IMR-90 (cell line): Measurements from ENCODE around the gene MRPL54. TPM values are rescaled to one million over a fixed set of nuclear protein-coding genes. Genes with fewer than 3 reads are reported as not detected.

ENCODE experiments used
- ATAC-seq: fragments of 200-7000 bp; cut with Tn5 transposase; 2 replicates; pipeline ENCODE4 v1.9.1; 2020; ENCODE audit warnings: low read depth, mild to moderate bottlenecking, moderate library complexity
- BruUV-seq: library from RNA; stranded (reverse); fragments of 400-500 nt; replicated peaks from 2 replicates; lab custom pipeline; 2021; lab: Mats Ljungman, UMichigan
- CTCF ChIA-PET: fragments of 300-600 bp; formaldehyde crosslinking; extraction: SDS; loops from one replicate; lab custom pipeline; 2021; ENCODE audit warnings: antibody characterized with exemption; lab: Yijun Ruan, JAX
- POLR2A ChIA-PET: fragments of 300-600 bp; sonication (Branson Sonifier 250); formaldehyde crosslinking; loops from one replicate; lab custom pipeline; 2022; ENCODE audit warnings: antibody characterized with exemption; ENCODE audit not compliant: unreplicated experiment; lab: Charles Lee
- DNase-seq: peaks from one replicate; pipeline ENCODE4 v3.0.0; 2013
- H2AFZ ChIP-seq: replicated peaks from 2 replicates; pipeline ENCODE3; 2013; ENCODE audit warnings: low read length, mild to moderate bottlenecking; ENCODE audit not compliant: poor library complexity
- H2AK5ac ChIP-seq: 2 replicates; pipeline ENCODE4 v1.6.1; 2013; ENCODE audit warnings: low read depth, low read length, inconsistent platforms
- H2AK9ac ChIP-seq: replicated peaks from 2 replicates; pipeline ENCODE3; 2013; ENCODE audit warnings: mild to moderate bottlenecking, low read depth, low read length, moderate library complexity; ENCODE audit not compliant: poor library complexity
- H2BK120ac ChIP-seq: 2 replicates; pipeline ENCODE4 v1.6.1; 2013; ENCODE audit warnings: low read depth, low read length, inconsistent platforms
- H2BK15ac ChIP-seq: 3 replicates; pipeline ENCODE4 v1.6.1; 2013; ENCODE audit warnings: low read depth, low read length, inconsistent platforms
- H2BK20ac ChIP-seq: 2 replicates; pipeline ENCODE4 v1.6.1; 2013; ENCODE audit warnings: low read depth, mild to moderate bottlenecking, inconsistent platforms, low read length, moderate library complexity
- H2BK5ac ChIP-seq: 2 replicates; pipeline ENCODE4 v1.6.1; 2013; ENCODE audit warnings: mild to moderate bottlenecking, low read depth, low read length, inconsistent platforms; ENCODE audit not compliant: poor library complexity, severe bottlenecking
- H3K14ac ChIP-seq: replicated peaks from 2 replicates; pipeline ENCODE4 v1.6.1; 2013; ENCODE audit warnings: low read depth, low read length, inconsistent platforms
- H3K18ac ChIP-seq: 2 replicates; pipeline ENCODE4 v1.6.1; 2013; ENCODE audit warnings: low read depth, low read length, control low read depth
- H3K23ac ChIP-seq: 2 replicates; pipeline ENCODE4 v1.6.1; 2013; ENCODE audit warnings: low read depth, low read length, inconsistent platforms
- H3K27ac ChIP-seq: 2 replicates; pipeline ENCODE4 v1.5.1; 2013; ENCODE audit warnings: mild to moderate bottlenecking, control low read depth, low read length; ENCODE audit not compliant: insufficient read depth
- H3K27me3 ChIP-seq: 2 replicates; pipeline ENCODE4 v1.6.1; 2013; ENCODE audit warnings: low read length; ENCODE audit not compliant: control insufficient read depth, insufficient read depth
- H3K36me3 ChIP-seq: 2 replicates; pipeline ENCODE4 v1.6.1; 2013; ENCODE audit warnings: low read length, mixed read lengths; ENCODE audit not compliant: control insufficient read depth, insufficient read depth
- H3K4ac ChIP-seq: 2 replicates; pipeline ENCODE4 v1.6.1; 2013; ENCODE audit warnings: low read depth, low read length, inconsistent platforms
- H3K4me1 ChIP-seq: 2 replicates; pipeline ENCODE4 v1.6.1; 2013; ENCODE audit warnings: low read length, mixed read lengths; ENCODE audit not compliant: control insufficient read depth, insufficient read depth
- H3K4me2 ChIP-seq: 2 replicates; pipeline ENCODE4 v1.6.1; 2013; ENCODE audit warnings: low read depth, mild to moderate bottlenecking, control low read depth, low read length, moderate library complexity
- H3K4me3 ChIP-seq: 2 replicates; pipeline ENCODE4 v1.5.1; 2013; ENCODE audit warnings: low read depth, mild to moderate bottlenecking, control low read depth, low read length, moderate library complexity; ENCODE audit not compliant: insufficient read depth
- H3K56ac ChIP-seq: 2 replicates; pipeline ENCODE4 v1.6.1; 2013; ENCODE audit warnings: low read length, inconsistent platforms; ENCODE audit not compliant: insufficient read depth; ENCODE audit errors: extremely low read depth
- H3K79me1 ChIP-seq, 2 experiments: 2 replicates each; pipeline ENCODE4 v1.6.1; 2013; ENCODE audit warnings: low read length in 2 of 2, inconsistent platforms in 1 of 2, low read depth in 1 of 2
- H3K9ac ChIP-seq: 2 replicates; pipeline ENCODE4 v1.6.1; 2013; ENCODE audit warnings: low read depth, low read length, control low read depth
- H3K9me1 ChIP-seq: 2 replicates; pipeline ENCODE4 v1.6.1; 2013; ENCODE audit warnings: low read length, inconsistent platforms; ENCODE audit not compliant: insufficient read depth
- H3K9me3 ChIP-seq: 2 replicates; pipeline ENCODE4 v1.6.1; 2013; ENCODE audit warnings: low read length; ENCODE audit not compliant: control insufficient read depth, insufficient read depth
- H4K20me1 ChIP-seq: 2 replicates; pipeline ENCODE4 v1.6.1; 2013; ENCODE audit warnings: low read length, inconsistent platforms; ENCODE audit not compliant: insufficient read depth
- H4K5ac ChIP-seq: 2 replicates; pipeline ENCODE4 v1.6.1; 2013; ENCODE audit warnings: mild to moderate bottlenecking, low read depth, low read length, control low read depth
- H4K8ac ChIP-seq, 2 experiments: 2 replicates each; pipeline ENCODE4 v1.6.1; 2013; ENCODE audit warnings: low read depth in 2 of 2, low read length in 2 of 2, control low read depth in 1 of 2, inconsistent platforms in 1 of 2
- H4K91ac ChIP-seq: 2 replicates; pipeline ENCODE4 v1.6.1; 2013; ENCODE audit warnings: low read depth, low read length, inconsistent platforms; ENCODE audit not compliant: insufficient read depth
- NFE2L2 ChIP-seq: fragments of 150-350 bp; IDR thresholded peaks from 2 replicates; pipeline ENCODE4 v1.6.1; 2016; ENCODE audit warnings: low read depth, mild to moderate bottlenecking, low read length
- RCOR1 ChIP-seq: IDR thresholded peaks from 2 replicates; pipeline ENCODE4 v1.6.1; 2012; ENCODE audit warnings: mild to moderate bottlenecking, low read length, improper control_type of control experiment; ENCODE audit not compliant: insufficient replicate concordance
- WGBS, 2 experiments: methylation state at CpG; one replicate each; pipeline versions ENCODE4 v1.1.5 to v1.1.7; 2013; ENCODE audit warnings: missing lambda C conversion rate in 2 of 2; ENCODE audit not compliant: insufficient read length in 1 of 2; ENCODE audit errors: extremely low coverage in 2 of 2; 5-methylcytosine and 5-hydroxymethylcytosine counted together
- dilution Hi-C: fragments of 300-500 bp; cut with HindIII; formaldehyde crosslinking; loops from one replicate; pipeline ENCODE4 v1.14.3; 2018; ENCODE audit warnings: low sequenced_read_pairs; ENCODE audit not compliant: unreplicated experiment
- in situ Hi-C: fragments of 300-500 bp; cut with MboI; formaldehyde crosslinking; loops from 3 replicates; pipeline ENCODE4 v1.14.3; 2019; ENCODE audit warnings: low sequenced_read_pairs, inconsistent platforms, mixed read lengths
- intact Hi-C: fragments of 100-400 bp; cut with micrococcal nuclease; formaldehyde crosslinking; loops from 2 replicates; pipeline ENCODE4 v1.10.0; 2022
- polyA plus RNA-seq, 3 experiments: library from polyadenylated mRNA; depleted of rRNA; stranded (reverse); fragments of >200 nt; gene quantifications; 2 replicates each; pipeline ENCODE4 v1.2.3, GENCODE V29; 2012; ENCODE audit warnings: low replicate concordance in 1 of 3
- total RNA-seq: library from RNA; depleted of rRNA; stranded (reverse); fragments of >200 nt; gene quantifications from 2 replicates; pipeline ENCODE4 v1.2.3, GENCODE V29; 2012

MRPL54 gene
- total and polyA plus RNA-seq, 2 of the 4 experiments (the other 2 are of a cell fraction): 55.9 to 75.7 TPM

DNA sequence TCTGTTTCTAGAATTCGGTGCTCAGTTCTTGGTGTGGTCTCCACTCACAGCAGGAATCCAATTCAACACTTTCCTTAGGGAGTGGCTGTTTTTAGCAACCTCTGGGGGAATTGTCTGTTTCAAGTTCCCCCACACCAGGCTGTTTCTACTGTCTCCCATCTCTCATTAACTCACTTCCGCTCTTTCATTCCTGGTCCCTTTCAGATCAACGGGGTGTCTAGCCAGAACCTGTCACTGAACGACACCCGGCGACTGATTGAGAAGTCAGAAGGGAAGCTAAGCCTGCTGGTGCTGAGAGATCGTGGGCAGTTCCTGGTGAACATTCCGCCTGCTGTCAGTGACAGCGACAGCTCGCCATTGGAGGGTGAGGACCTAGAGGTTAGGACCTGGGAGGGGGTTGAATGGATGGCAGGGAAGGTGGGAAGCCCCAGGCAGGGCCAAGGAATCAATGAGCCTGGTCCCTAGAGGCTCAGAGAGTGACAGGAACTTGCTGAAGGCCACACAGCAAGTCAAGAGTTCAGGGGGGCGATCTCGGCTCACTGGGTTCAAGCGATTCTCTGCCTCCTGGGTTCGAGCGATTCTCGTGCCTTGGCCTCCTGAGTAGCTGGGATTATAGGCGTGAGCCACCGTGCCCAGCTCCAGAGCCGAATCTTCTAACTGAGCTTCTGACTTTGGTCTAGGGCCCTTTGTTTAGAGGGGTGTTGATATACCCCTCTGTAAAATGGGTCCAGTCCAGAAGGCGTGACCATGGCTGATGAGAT is 28.8 kb upstream of the MRPL54 start:
- no peaks in the 10 kb centered on the region for H3K79me1 ChIP-seq
- CTCF ChIA-PET: no interaction called here
- H2BK15ac ChIP-seq: no peak overlapping the region
- no peak overlapping the region for H3K4me2 ChIP-seq
- dilution Hi-C loops (no loop called here), in situ Hi-C loops (no loop called here), intact Hi-C loops (no loop called here)
- peaks cover 11% of the 10 kb centered on the region for H3K27me3 ChIP-seq
- H3K4me1 ChIP-seq: no peaks in the 10 kb centered on the region
- no peak for ATAC-seq
- no peak overlapping the region for H4K8ac ChIP-seq
- no peaks in the 10 kb centered on the region; the same call in 1 of the 2 replicates for H3K9me3 ChIP-seq
- no peak overlapping the region for H3K23ac ChIP-seq
- H2BK120ac ChIP-seq: no peak overlapping the region
- H4K5ac ChIP-seq: no peak overlapping the region
- no peak overlapping the region for H3K4ac ChIP-seq
- no peak overlapping the region for H3K18ac ChIP-seq
- no peak overlapping the region for H2AK5ac ChIP-seq
- POLR2A ChIA-PET: no interaction called here
- no peak overlapping the region for H3K56ac ChIP-seq
- no peaks in the 10 kb centered on the region for H4K20me1 ChIP-seq
- no peak overlapping the region for H3K4me3 ChIP-seq
- no peak overlapping the region for H3K14ac ChIP-seq
- no TSS peak for BruUV-seq
- H2BK20ac ChIP-seq: no peak overlapping the region
- H3K27ac ChIP-seq: no peak overlapping the region
- H3K36me3 ChIP-seq: no peaks in the 10 kb centered on the region
- TF ChIP-seq NFE2L2 (no peak), RCOR1 (no peak)
- H4K91ac ChIP-seq: no peak overlapping the region
- H2BK5ac ChIP-seq: no peak overlapping the region
- no peak overlapping the region for H2AFZ ChIP-seq
- no peak overlapping the region for H2AK9ac ChIP-seq
- no peak for DNase-seq
- no peak overlapping the region for H3K9ac ChIP-seq
- 59% methylated on average over 7 of the region's 20 CpGs; no CpG with 5 or more reads in 1 of the 2 experiments for WGBS, 2 experiments
- peaks cover 8% of the 10 kb centered on the region; the same call in 1 of the 2 replicates for H3K9me1 ChIP-seq
